ENCODE results near the gene SOX18.

SOX18 gene

GRCh38 chr20:64051561-64052325, 2.3 kb upstream of the SOX18 start:
- DNase-seq: no peak

GRCh38 chr20:64051033-64051452, 1.6 kb upstream of the SOX18 start:
- DNase-seq: no peak

GRCh38 chr20:64050261-64051032, 1.0 kb upstream of the SOX18 start:
- DNase-seq: no peak

DNA sequence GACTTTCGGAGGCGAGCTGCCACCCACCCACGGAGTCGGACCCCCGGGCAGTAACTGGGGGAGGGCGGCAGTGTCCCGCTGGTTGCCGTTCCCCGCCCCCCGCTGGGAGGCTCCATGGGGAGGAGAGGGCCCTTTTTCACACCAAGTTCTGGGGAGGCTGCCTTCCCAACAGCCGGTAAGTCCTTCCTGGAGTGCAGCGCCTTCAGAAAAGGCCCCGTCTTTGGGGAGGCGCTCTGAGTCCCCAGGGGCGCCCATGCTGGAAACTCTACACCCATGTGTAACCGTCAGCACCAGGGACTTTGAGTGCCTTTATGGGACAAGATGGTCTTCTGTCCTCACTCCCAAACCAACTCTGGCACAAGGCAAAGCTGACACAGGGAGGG, 430 bp upstream of the SOX18 start:
- DNase-seq: no peak

- DNase-seq: no peak
Measured at GRCh38 chr20:64048402-64049044, 916 bp downstream of the SOX18 start.

- no peak for DNase-seq
Measured at GRCh38 chr20:64047968-64048401, 1.5 kb downstream of the SOX18 start.

GRCh38 chr20:64047046-64047389, 2.4 kb downstream of the SOX18 start:
- DNase-seq: no peak

GRCh38 chr20:64045346-64046011, 4.0 kb downstream of the SOX18 start:
- no peak for DNase-seq

- DNase-seq: no peak
Measured at GRCh38 chr20:64044484-64045247, 4.8 kb downstream of the SOX18 start.

GRCh38 chr20:64043768-64044167, 5.7 kb downstream of the SOX18 start:
- no peak for DNase-seq

DNA sequence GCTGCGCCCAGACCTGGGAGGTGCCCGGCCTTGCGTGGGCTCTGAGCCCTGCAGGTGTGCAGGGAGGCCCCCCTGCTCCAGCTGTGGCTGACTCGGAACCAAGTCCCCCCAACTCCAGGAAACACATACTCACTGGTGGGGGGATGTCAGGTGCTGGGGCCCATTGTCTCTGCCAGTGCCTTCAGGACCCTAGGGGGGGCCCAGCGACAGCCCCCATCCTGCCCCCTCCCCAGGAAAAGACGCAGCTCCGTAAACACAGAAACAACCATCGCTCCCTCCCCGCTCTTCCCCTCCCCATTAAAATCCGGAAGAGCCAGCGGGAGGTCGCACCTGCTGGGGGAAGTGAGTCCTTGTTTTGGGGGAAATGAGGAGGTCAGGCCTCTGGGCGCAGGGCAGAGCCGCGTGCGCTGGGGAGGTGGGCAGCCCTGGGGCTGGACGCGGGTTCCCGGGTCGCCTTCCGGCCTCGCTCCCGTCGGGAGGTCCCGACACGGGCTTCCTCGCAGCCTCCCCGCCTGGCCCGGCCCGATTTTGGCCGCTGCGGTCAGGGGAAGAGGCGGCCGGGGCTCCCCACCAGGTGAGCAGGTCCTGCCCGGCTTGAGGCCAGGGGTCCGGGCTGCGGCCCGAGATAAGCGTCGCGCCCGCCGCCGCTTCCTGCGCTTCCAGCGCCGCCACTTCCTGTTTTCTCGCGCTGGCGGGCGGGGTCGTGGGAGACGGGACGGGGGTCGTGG, 7.2 kb downstream of the SOX18 start:
- DNase-seq: no peak

DNA sequence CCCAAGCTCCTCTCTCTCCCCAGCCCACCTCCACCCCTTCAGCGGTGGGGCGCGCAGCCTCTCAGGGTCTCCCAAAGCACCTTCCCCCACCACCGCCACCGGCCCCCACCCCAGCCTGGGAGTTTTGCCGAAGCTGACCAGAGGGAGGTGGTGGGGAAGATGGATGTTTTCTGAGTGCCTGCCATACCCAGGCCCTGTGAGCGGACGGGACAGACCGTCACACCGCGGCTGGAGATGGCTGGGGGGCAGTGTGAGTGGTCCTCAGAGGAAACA, 7.7 kb downstream of the SOX18 start:
- no peak for DNase-seq

- no peak for DNase-seq
Measured at GRCh38 chr20:64041040-64041780, 8.2 kb downstream of the SOX18 start.

GRCh38 chr20:64040231-64041039, 9.0 kb downstream of the SOX18 start:
- DNase-seq: no peak

- DNase-seq: no peak
Measured at GRCh38 chr20:64039293-64040160, 9.9 kb downstream of the SOX18 start.

DNA sequence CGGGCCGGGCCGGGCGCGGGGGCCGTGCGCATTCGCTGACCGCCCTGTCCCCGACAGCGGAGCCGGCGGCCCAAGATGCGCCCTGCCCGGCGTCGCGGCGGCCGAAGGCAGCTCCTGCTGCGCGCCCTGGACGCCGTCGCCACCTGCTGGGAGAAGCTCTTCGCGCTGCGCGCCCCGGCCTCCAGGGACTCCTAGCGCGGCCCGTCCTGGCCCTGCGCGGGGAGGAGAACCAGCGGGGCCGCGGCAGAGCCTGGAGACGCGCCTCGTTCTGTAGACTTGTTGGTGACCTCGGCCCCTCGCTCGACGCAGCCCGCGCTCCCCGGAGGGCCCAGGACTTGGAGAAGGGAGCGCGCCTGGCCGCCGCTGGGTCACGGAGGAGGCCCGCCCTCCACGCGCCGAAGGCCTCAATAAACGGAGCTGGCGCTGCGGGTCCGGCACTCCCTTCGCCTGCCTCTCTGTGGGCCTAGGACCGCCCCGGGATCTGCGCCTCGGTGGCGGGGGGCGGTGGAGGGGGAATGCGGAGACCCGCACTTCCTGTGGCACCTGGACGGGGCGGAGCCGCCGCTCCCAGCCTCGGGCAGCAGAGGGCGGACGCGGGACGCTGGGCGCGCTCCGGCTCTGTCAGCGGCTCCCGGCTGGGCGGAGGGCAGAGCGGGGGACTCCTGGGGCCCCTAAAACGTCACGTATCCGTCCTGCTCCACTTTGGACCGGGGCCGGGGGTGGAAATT, 10.7 kb downstream of the SOX18 start:
- no peak for DNase-seq

DNA sequence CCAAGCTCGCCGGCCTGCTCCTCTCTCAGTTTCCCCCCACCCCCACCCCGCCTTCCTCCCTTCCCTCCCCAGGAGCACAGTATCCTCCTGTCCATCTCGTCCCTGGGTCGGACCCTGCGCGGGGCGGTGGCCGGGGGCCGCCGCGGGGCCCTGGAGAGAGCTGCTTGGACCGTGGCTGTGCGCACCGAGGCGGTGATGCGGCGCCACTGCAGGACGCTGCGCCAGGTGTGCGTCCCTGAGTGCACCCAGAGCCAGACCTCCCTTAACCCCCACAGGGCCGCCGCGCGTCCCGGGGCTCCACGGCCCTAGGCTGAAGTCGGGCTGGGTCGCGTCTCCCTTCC, 11.2 kb downstream of the SOX18 start:
- no peak for DNase-seq

GRCh38 chr20:64037498-64038213, 11.8 kb downstream of the SOX18 start:
- DNase-seq: no peak
